GM19193 (cell line): Measurements from ENCODE around the gene PFKM.

Source experiments
- POLR2A ChIP-seq: IDR thresholded peaks from 4 replicates; pipeline ENCODE4 v1.6.1; 2011; ENCODE audit not compliant: insufficient read depth, insufficient read length; ENCODE audit errors: extremely low read depth

PFKM gene

GRCh38 chr12:48187916-48188695 is 68.9 kb downstream of the PFKM start:
- no peak for TF ChIP-seq POLR2A

- TF ChIP-seq POLR2A = no peak
Measured at GRCh38 chr12:48189331-48190125, 70.4 kb downstream of the PFKM start.

GRCh38 chr12:48191096-48191495 is 71.9 kb downstream of the PFKM start:
- no peak for TF ChIP-seq POLR2A

GRCh38 chr12:48192861-48193260 is 73.7 kb downstream of the PFKM start:
- TF ChIP-seq POLR2A = no peak

DNA sequence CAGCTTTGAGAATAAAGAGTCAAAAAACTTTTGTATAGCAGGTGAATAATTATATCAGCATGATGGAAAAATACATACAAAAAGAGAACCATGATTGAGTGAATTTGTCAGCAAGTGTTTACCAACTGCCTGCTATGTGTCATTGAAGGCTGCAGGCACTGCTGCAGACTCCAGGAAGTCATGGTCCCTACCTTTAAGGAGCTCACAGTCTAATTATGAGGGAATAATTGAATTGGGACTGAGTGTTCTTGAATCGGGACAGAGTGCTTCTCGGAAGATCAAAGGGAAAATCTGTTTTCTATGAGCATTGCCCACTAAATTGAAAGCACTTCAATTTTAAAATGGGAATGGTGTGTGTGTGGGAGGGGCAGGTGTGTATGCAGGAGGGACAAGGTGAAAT is 74.5 kb downstream of the PFKM start:
- TF ChIP-seq POLR2A = no peak

DNA sequence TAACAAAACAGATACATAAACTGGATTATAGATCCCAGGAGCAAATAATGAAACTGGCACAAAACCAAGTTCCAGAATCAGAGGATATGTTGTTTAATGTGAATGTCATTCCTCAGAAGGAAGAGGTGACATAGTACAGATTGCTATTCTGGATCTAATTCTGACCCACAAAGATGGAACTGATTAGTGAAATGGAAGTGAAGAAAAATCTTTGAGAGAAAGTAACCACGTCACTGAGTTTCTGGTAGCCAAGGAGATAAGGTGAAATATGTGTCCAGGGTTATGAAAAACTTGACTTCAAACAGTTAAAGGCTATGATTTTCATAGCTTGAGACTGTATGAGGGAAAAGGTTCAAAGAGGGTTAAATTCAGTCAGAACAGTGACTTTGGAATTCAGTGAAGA is 75.6 kb downstream of the PFKM start:
- TF ChIP-seq POLR2A = no peak
